Ectodermal cell (in vitro differentiated cells): ENCODE data around the gene FAM20A.

Source experiments
- H3K27ac ChIP-seq: 2 replicates; pipeline ENCODE4 v1.7.0; 2013; ENCODE audit warnings: mild to moderate bottlenecking, low read depth, low read length; ENCODE audit not compliant: insufficient read depth, poor library complexity, severe bottlenecking
- H3K27me3 ChIP-seq: 2 replicates; pipeline ENCODE4 v1.7.0; 2013; ENCODE audit warnings: mild to moderate bottlenecking, low read length; ENCODE audit not compliant: insufficient read depth, control insufficient read depth, poor library complexity, severe bottlenecking
- H3K36me3 ChIP-seq: one replicate; pipeline ENCODE4 v1.7.0; 2013; ENCODE audit warnings: low read length; ENCODE audit not compliant: control insufficient read depth, insufficient read depth
- H3K4me1 ChIP-seq: one replicate; pipeline ENCODE4 v1.7.0; 2013; ENCODE audit warnings: low read length; ENCODE audit not compliant: control insufficient read depth, insufficient read depth
- H3K4me3 ChIP-seq: 2 replicates; pipeline ENCODE4 v1.7.0; 2013; ENCODE audit warnings: low read depth, low read length, control low read depth; ENCODE audit not compliant: insufficient read depth
- H3K9me3 ChIP-seq: 2 replicates; pipeline ENCODE4 v1.7.0; 2013; ENCODE audit warnings: mild to moderate bottlenecking, low read length, moderate library complexity; ENCODE audit not compliant: control insufficient read depth
- WGBS, 2 experiments: methylation state at CpG; one replicate each; pipeline ENCODE4 v1.1.7; 2013; ENCODE audit warnings: missing lambda C conversion rate in 2 of 2; 5-methylcytosine and 5-hydroxymethylcytosine counted together

Gene FAM20A

GRCh38 chr17:68512247-68512959 lies 88.8 kb downstream of the FAM20A start, which contains the start of gene PRKAR1A:
Gene PRKAR1A (plus strand): TSS chr17:68512430. CDS start chr17:68515400, 2,970 bp downstream.
- 0% methylated on average over 81 of the region's 81 CpGs for WGBS, 2 experiments
- peaks cover 13% of the 10 kb centered on the region for H3K4me1 ChIP-seq

GRCh38 chr17:68511671-68512246 lies 89.4 kb downstream of the FAM20A start:
- H3K27me3 ChIP-seq: no peaks in the 10 kb centered on the region
- H3K36me3 ChIP-seq: peaks cover 17% of the 10 kb centered on the region
- H3K27ac ChIP-seq: peak overlapping the region; percentile 99
- H3K9me3 ChIP-seq: no peaks in the 10 kb centered on the region
- H3K4me1 ChIP-seq: peaks cover 13% of the 10 kb centered on the region
- peak overlapping the region; percentile 93 for H3K4me3 ChIP-seq
- 0% methylated on average over 48 of the region's 49 CpGs for WGBS, 2 experiments

More at GRCh38 chr17:68512247-68512959, 88.8 kb downstream of the FAM20A start, which contains the start of gene PRKAR1A:
- Histone ChIP-seq H3K36me3 (peaks cover 23% of the 10 kb centered on the region), H3K9me3 (no peaks in the 10 kb centered on the region), H3K27me3 (no peaks in the 10 kb centered on the region), H3K27ac (peak within 1 kb of the TSS; percentile 99), H3K4me3 (peak within 1 kb of the TSS; percentile 93)

DNA sequence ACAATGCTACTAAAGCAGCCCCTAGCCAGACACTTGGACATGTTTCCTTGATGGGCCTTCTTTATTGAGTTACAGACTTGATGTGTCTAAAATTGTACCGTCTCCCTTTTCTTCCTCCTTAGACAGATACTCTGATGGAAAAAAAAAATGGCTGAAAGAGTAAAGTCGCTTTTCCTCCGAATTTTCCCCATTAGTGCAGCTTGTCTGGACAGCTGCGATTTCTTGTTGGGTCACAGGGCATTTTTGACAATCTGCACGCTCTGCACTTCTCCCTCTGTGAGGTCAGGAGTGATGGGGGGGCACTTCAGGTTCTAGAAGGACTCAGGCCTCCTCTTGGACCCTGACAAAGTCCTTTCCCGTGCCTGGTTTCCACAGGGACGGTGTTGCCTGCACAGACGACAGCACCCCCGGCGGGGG lies 89.9 kb downstream of the FAM20A start:
- H3K4me3 ChIP-seq: peak overlapping the region; percentile 93
- peaks cover 13% of the 10 kb centered on the region for H3K4me1 ChIP-seq
- no peaks in the 10 kb centered on the region for H3K9me3 ChIP-seq
- peaks cover 14% of the 10 kb centered on the region for H3K36me3 ChIP-seq
- no peaks in the 10 kb centered on the region for H3K27me3 ChIP-seq
- H3K27ac ChIP-seq: peak overlapping the region; percentile 99
- 14 to 16% methylated on average over 10 of the region's 10 CpGs for WGBS, 2 experiments

GRCh38 chr17:68509141-68510057 lies 91.8 kb downstream of the FAM20A start:
- Histone ChIP-seq H3K4me3 (no peak overlapping the region), H3K4me1 (peaks cover 13% of the 10 kb centered on the region), H3K36me3 (no peaks in the 10 kb centered on the region), H3K27me3 (no peaks in the 10 kb centered on the region), H3K9me3 (no peaks in the 10 kb centered on the region), H3K27ac (no peak overlapping the region)
- 86% methylated on average over 9 of the region's 9 CpGs for WGBS, 2 experiments

DNA sequence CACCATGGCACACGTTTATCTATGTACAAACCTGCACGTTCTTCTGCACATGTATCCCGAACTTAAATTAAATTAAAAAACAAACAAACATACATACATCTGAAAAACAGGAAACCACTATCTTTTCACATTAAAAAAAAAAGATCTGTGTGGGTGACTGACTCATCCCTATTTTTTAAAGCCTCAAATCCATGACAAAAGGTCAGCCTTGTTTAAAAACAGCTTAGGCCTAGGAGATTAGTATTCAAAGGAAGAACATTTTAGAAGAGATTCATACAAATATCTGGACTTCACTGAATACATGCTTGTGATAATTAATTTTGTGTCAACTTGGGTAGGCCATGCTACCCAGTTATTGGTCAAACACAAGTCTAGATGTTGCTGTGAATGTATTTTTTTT lies 93.6 kb downstream of the FAM20A start:
- Histone ChIP-seq H3K9me3 (no peaks in the 10 kb centered on the region), H3K27ac (no peak overlapping the region)
- WGBS, 2 experiments: 82 to 87% methylated on average over 3 of the region's 3 CpGs

DNA sequence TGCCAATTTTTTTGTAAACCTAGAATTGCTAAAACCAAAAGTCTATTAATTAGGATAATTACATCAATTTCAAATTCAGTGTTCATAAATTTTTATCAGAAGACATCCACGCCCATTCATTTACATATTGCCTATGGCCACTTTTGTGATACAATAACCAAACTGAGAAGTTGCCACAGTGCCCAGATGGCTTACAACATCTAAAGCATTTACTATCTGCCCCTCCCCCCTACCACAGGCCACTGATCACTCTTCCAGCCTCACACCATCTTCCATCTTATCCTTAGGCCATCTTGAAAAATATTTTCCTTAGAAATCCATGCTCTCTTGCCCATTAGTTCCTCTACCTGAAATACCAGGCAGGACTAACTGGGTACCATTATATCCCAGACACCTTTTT lies 95.2 kb downstream of the FAM20A start:
- Histone ChIP-seq H3K4me3 (no peak overlapping the region), H3K27me3 (no peaks in the 10 kb centered on the region), H3K9me3 (no peaks in the 10 kb centered on the region), H3K27ac (no peak overlapping the region), H3K36me3 (no peaks in the 10 kb centered on the region), H3K4me1 (peaks cover 1% of the 10 kb centered on the region)
- WGBS, 2 experiments: 94 to 96% methylated on average over 1 of the region's 1 CpG

More for the DNA sequence above, 93.6 kb downstream of the FAM20A start:
- no peaks in the 10 kb centered on the region for H3K36me3 ChIP-seq
- H3K27me3 ChIP-seq: no peaks in the 10 kb centered on the region
- H3K4me1 ChIP-seq: peaks cover 5% of the 10 kb centered on the region
- no peak overlapping the region for H3K4me3 ChIP-seq

- Histone ChIP-seq H3K9me3 (no peaks in the 10 kb centered on the region), H3K27ac (no peak overlapping the region), H3K36me3 (no peaks in the 10 kb centered on the region), H3K4me3 (no peak overlapping the region), H3K27me3 (no peaks in the 10 kb centered on the region), H3K4me1 (no peaks in the 10 kb centered on the region)
- WGBS, 2 experiments: 85 to 88% methylated on average over 3 of the region's 3 CpGs
Measured at GRCh38 chr17:68501074-68501473, 100.1 kb downstream of the FAM20A start.

DNA sequence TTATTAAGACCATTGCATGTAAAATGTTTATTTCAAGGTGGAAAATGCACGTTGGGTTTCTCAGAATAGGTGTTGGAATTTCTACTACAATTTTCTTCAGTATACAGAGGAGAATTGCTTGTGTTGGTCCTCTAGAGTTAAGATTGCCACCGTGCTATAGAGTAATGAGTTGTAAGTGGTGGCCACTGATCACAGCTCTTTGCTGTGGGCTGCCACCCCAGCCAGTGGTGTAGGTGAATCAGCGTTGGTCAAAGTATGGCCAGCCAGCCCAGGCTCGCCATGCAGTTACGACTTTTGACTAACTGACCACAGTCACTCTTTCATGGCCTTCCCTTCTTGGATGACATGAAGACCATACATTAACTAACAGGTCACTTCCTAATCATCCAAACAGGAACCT lies 101.6 kb downstream of the FAM20A start:
- Histone ChIP-seq H3K4me1 (no peaks in the 10 kb centered on the region), H3K27me3 (no peaks in the 10 kb centered on the region), H3K36me3 (no peaks in the 10 kb centered on the region), H3K27ac (no peak overlapping the region), H3K9me3 (no peaks in the 10 kb centered on the region), H3K4me3 (no peak overlapping the region)
- WGBS, 2 experiments: 89 to 95% methylated on average over 5 of the region's 5 CpGs

DNA sequence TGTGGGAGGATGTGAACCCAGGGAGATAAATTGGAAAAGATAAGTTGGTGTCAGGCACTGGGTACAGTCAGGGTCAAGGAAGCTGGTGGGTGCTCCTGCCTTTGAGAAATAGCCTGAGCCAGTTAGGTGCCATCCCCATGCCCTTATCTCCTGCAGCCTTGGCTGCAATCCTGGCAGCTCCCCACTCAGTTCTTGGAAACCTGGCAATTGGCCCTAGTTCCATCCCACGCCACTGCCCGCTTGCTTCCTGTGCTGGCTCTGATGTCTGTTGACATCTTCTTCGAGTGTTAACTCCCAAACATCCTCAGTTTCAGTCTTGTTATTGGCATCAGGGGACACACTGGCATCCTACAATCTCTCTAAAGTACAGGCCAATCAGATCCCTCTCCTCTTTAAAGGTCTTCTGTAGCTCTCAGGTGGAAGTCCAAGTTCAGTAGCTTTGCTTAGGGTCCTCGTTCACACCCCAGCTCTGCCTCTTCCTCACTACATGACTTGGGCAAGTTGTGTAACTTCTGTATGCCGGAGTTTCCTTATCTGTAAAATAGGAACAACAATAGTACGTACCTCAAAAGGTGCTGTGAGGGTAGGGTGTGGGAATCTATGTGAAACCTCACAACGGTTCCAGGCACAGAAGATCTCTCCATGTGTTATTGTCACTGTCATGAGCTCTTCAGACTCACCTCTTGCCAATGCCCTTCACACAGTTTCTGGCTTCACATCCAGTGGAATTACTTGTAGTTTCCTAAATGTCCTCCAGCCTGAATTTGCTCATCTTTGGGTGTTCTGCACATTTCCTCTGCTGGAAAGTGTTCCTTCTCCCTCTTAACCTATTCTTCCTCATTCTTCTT lies 102.5 kb downstream of the FAM20A start:
- H3K27ac ChIP-seq: no peak overlapping the region
- no peaks in the 10 kb centered on the region for H3K36me3 ChIP-seq
- H3K4me1 ChIP-seq: no peaks in the 10 kb centered on the region
- no peaks in the 10 kb centered on the region for H3K27me3 ChIP-seq
- H3K9me3 ChIP-seq: no peaks in the 10 kb centered on the region
- H3K4me3 ChIP-seq: no peak overlapping the region
- WGBS, 2 experiments: 95 to 96% methylated on average over 7 of the region's 7 CpGs
